NOMO-1 (cell line): ENCODE data around the gene NOTO.
A peak's percentile ranks its signal among the peaks of the same experiment; 100 is the strongest.

ENCODE experiments used
- DNase-seq, 2 experiments: peaks; one replicate each; lab custom pipeline; 2025; ENCODE audit not compliant: unreplicated experiment in 2 of 2; lab: John Stamatoyannopoulos, UW

Gene NOTO

GRCh38 chr2:73233154-73233931 lies 31.0 kb downstream of the NOTO start, which contains the start of gene PRADC1:
PRADC1 (minus strand) TSS chr2:73233239; CDS start chr2:73233160, 79 bp downstream.
- DNase-seq, result peak; percentile 99 to 100

GRCh38 chr2:73233932-73234832 lies 31.8 kb downstream of the NOTO start, which contains the start of gene CCT7:
CCT7 (plus strand) TSS chr2:73234308; CDS start chr2:73234379, 71 bp downstream.
- peak; percentile 84 for DNase-seq

GRCh38 chr2:73235315-73236028 lies 33.1 kb downstream of the NOTO start:
- peak; percentile 4 to 30 for DNase-seq

- DNase-seq, result no peak
Measured at GRCh38 chr2:73237168-73237567, 34.8 kb downstream of the NOTO start.

GRCh38 chr2:73238149-73238548 lies 35.8 kb downstream of the NOTO start:
- no peak for DNase-seq

- no peak for DNase-seq
Measured at GRCh38 chr2:73238976-73239375, 36.6 kb downstream of the NOTO start.

GRCh38 chr2:73239776-73240175 lies 37.4 kb downstream of the NOTO start:
- no peak for DNase-seq

- DNase-seq, result no peak
Measured at GRCh38 chr2:73243884-73244570, 41.7 kb downstream of the NOTO start.

- DNase-seq, result no peak
Measured at GRCh38 chr2:73244580-73244979, 42.2 kb downstream of the NOTO start.

- no peak for DNase-seq
Measured at GRCh38 chr2:73246850-73247249, 44.5 kb downstream of the NOTO start.

- DNase-seq, result no peak
Measured at GRCh38 chr2:73249636-73250035, 47.3 kb downstream of the NOTO start.

GRCh38 chr2:73250872-73251846 lies 48.8 kb downstream of the NOTO start:
- no peak for DNase-seq

GRCh38 chr2:73252238-73253027 lies 50.1 kb downstream of the NOTO start:
- DNase-seq, result no peak

GRCh38 chr2:73253400-73253799 lies 51.0 kb downstream of the NOTO start:
- no peak for DNase-seq

GRCh38 chr2:73253901-73254300 lies 51.5 kb downstream of the NOTO start:
- DNase-seq, result peak; percentile 34 to 67

GRCh38 chr2:73254343-73255006 lies 52.1 kb downstream of the NOTO start:
- DNase-seq, result no peak

GRCh38 chr2:73255007-73255644 lies 52.8 kb downstream of the NOTO start:
- DNase-seq, result no peak
